HG02885 (cell line): Measurements from ENCODE around the gene PTPRG.

Experiments used
- ATAC-seq: cut with Tn5 transposase; IDR thresholded peaks from one replicate; pipeline ENCODE4 v1.9.1; 2021; ENCODE audit warnings: mild to moderate bottlenecking; ENCODE audit not compliant: unreplicated experiment, poor library complexity

PTPRG gene

GRCh38 chr3:62178739-62179600 lies 617.6 kb downstream of the PTPRG start:
- no peak for ATAC-seq

- ATAC-seq = no peak
Observed at GRCh38 chr3:62180514-62180913, 619.1 kb downstream of the PTPRG start.

GRCh38 chr3:62183087-62183486 lies 621.7 kb downstream of the PTPRG start:
- no peak for ATAC-seq

- no peak for ATAC-seq
Observed at GRCh38 chr3:62183969-62184368, 622.6 kb downstream of the PTPRG start.

- ATAC-seq = no peak
Observed at GRCh38 chr3:62184559-62184958, 623.2 kb downstream of the PTPRG start.

GRCh38 chr3:62187022-62187431 lies 625.7 kb downstream of the PTPRG start:
- ATAC-seq = no peak

- peak; percentile 91 for ATAC-seq
Observed at GRCh38 chr3:62188681-62189375, 627.5 kb downstream of the PTPRG start.

- no peak for ATAC-seq
Observed at GRCh38 chr3:62189376-62189698, 628.0 kb downstream of the PTPRG start.

GRCh38 chr3:62192891-62193290 lies 631.5 kb downstream of the PTPRG start:
- no peak for ATAC-seq

GRCh38 chr3:62193586-62194345 lies 632.4 kb downstream of the PTPRG start:
- no peak for ATAC-seq

- ATAC-seq = no peak
Observed at GRCh38 chr3:62197350-62198012, 636.1 kb downstream of the PTPRG start.

GRCh38 chr3:62199126-62199525 lies 637.8 kb downstream of the PTPRG start:
- ATAC-seq = no peak

GRCh38 chr3:62201438-62202035 lies 640.2 kb downstream of the PTPRG start:
- ATAC-seq = no peak

GRCh38 chr3:62203152-62203551 lies 641.8 kb downstream of the PTPRG start:
- no peak for ATAC-seq

GRCh38 chr3:62203561-62203960 lies 642.2 kb downstream of the PTPRG start:
- no peak for ATAC-seq

- no peak for ATAC-seq
Observed at GRCh38 chr3:62207197-62207596, 645.8 kb downstream of the PTPRG start.

GRCh38 chr3:62208385-62208784 lies 647.0 kb downstream of the PTPRG start:
- no peak for ATAC-seq

GRCh38 chr3:62209101-62209500 lies 647.7 kb downstream of the PTPRG start:
- ATAC-seq = no peak

GRCh38 chr3:62210011-62210410 lies 648.6 kb downstream of the PTPRG start:
- ATAC-seq = no peak
